HepG2 (cell line): Measurements from ENCODE around the gene RPS14. TPM values are rescaled to one million over a fixed set of nuclear protein-coding genes. Genes with fewer than 3 reads are reported as not detected.

Experiments used
- ATAC-seq: fragments of 200-7000 bp; cut with Tn5 transposase; 3 replicates; pipeline ENCODE4 v1.9.1; 2020; ENCODE audit warnings: mild to moderate bottlenecking, moderate library complexity
- BruUV-seq: library from RNA; stranded (reverse); fragments of 400-500 nt; replicated peaks from 2 replicates; lab custom pipeline; 2021; lab: Mats Ljungman, UMichigan
- CTCF ChIA-PET: fragments of 300-600 bp; formaldehyde crosslinking; extraction: SDS; loops from one replicate; lab custom pipeline; 2021; ENCODE audit warnings: low total read pairs, inconsistent platforms, low intra/inter-chr PET ratio; lab: Yijun Ruan, JAX
- POLR2A ChIA-PET: fragments of 350-600 bp; sonication (Branson Sonifier 250); formaldehyde crosslinking; loops from one replicate; lab custom pipeline; 2020; ENCODE audit warnings: antibody characterized with exemption, inconsistent platforms; lab: Yijun Ruan, JAX
- DNase-seq: peaks from one replicate; pipeline ENCODE4 v3.0.0-alpha.2; 2015; ENCODE audit warnings: low spot score
- FAIRE-seq: peaks from 3 replicates; lab custom pipeline; 2011; peaks lifted over from hg19 to GRCh38; lab: Jason Lieb, UNC
- H2AFZ ChIP-seq: one replicate; pipeline ENCODE4 v1.6.1; 2011; ENCODE audit warnings: low read length, inconsistent platforms
- H3K27ac ChIP-seq: fragments of 300-600 bp; 3 replicates; pipeline ENCODE4 v1.8.0; 2011; ENCODE audit warnings: mixed run types, mild to moderate bottlenecking, mixed read lengths, low read length, inconsistent platforms; ENCODE audit not compliant: insufficient read depth; ENCODE audit errors: extremely low read length
- H3K27me3 ChIP-seq, 2 experiments: fragments of 200-600 bp in 1 of 2; 2 replicates in 1 of 2; 3 replicates in 1 of 2; pipeline versions ENCODE4 v1.6.0 to v1.8.0; 2011; ENCODE audit warnings: low read length in 2 of 2, mild to moderate bottlenecking in 2 of 2, moderate library complexity in 2 of 2, inconsistent platforms in 1 of 2; ENCODE audit not compliant: insufficient read depth in 2 of 2, control insufficient read depth in 1 of 2
- H3K36me3 ChIP-seq, 2 experiments: fragments of 200-600 bp in 1 of 2; replicated peaks in 1 of 2; 2 replicates in 1 of 2; 3 replicates in 1 of 2; pipeline versions ENCODE4 v1.5.1 to v1.8.0; 2011; ENCODE audit warnings: low read length in 2 of 2, inconsistent platforms in 1 of 2; ENCODE audit not compliant: insufficient read depth in 2 of 2, control insufficient read depth in 1 of 2
- H3K4me1 ChIP-seq: 2 replicates; pipeline ENCODE4 v1.5.1; 2012; ENCODE audit warnings: low read length, inconsistent platforms; ENCODE audit not compliant: insufficient read depth
- H3K4me2 ChIP-seq: 2 replicates; pipeline ENCODE4 v1.6.0; 2011; ENCODE audit warnings: low read depth, low read length, inconsistent platforms
- H3K4me3 ChIP-seq, 3 experiments: fragments of 200-600 bp in 1 of 3; sonication (generic), shearing (Covaris generic) in 1 of 3; replicated peaks in 1 of 3; 2 replicates each; pipeline ENCODE4 v1.5.1; 2011 to 2016; ENCODE audit warnings: low read length in 3 of 3, inconsistent platforms in 2 of 3, low read depth in 2 of 3, mild to moderate bottlenecking in 2 of 3, control low read depth in 1 of 3, mixed read lengths in 1 of 3; ENCODE audit not compliant: insufficient read depth in 1 of 3
- H3K79me2 ChIP-seq: one replicate; pipeline ENCODE4 v1.6.1; 2011; ENCODE audit warnings: low read length, inconsistent platforms; ENCODE audit not compliant: insufficient read depth
- H3K9ac ChIP-seq: 2 replicates; pipeline ENCODE4 v1.6.0; 2011; ENCODE audit warnings: mild to moderate bottlenecking, low read depth, low read length, inconsistent platforms; ENCODE audit not compliant: insufficient read depth
- H3K9me3 ChIP-seq: 2 replicates; pipeline ENCODE4 v1.5.1; 2012; ENCODE audit warnings: mild to moderate bottlenecking, low read length
- H4K20me1 ChIP-seq: 2 replicates; pipeline ENCODE4 v1.6.0; 2011; ENCODE audit warnings: inconsistent platforms, mild to moderate bottlenecking, low read length, moderate library complexity; ENCODE audit not compliant: insufficient read depth
- GTF3A ChIP-seq: sonication (generic); formaldehyde crosslinking; conservative IDR thresholded peaks from 2 replicates; pipeline ENCODE4 v1.4.0; 2020; ENCODE audit warnings: mild to moderate bottlenecking, missing genetic modification reagents
- MAFG ChIP-seq: sonication (generic); formaldehyde crosslinking; IDR thresholded peaks from 2 replicates; pipeline ENCODE4 v1.5.1; 2020; ENCODE audit warnings: mild to moderate bottlenecking, missing genetic modification reagents
- ZBTB8A ChIP-seq: sonication (generic); formaldehyde crosslinking; IDR thresholded peaks from 2 replicates; pipeline ENCODE4 v1.4.0; 2020; ENCODE audit warnings: mild to moderate bottlenecking, low read depth, missing genetic modification reagents, borderline replicate concordance
- ZNF44 ChIP-seq: sonication (generic); formaldehyde crosslinking; IDR thresholded peaks from 2 replicates; pipeline ENCODE4 v1.5.1; 2020; ENCODE audit warnings: mild to moderate bottlenecking, missing genetic modification reagents
- ZNF616 ChIP-seq: sonication (generic); formaldehyde crosslinking; IDR thresholded peaks from 2 replicates; pipeline ENCODE4 v1.5.0; 2020; ENCODE audit warnings: low read depth, mild to moderate bottlenecking, missing genetic modification reagents
- ZNF672 ChIP-seq: sonication (generic); formaldehyde crosslinking; IDR thresholded peaks from 2 replicates; pipeline ENCODE4 v1.8.1; 2022; ENCODE audit warnings: missing genetic modification reagents
- ZNF720 ChIP-seq: sonication (generic); formaldehyde crosslinking; IDR thresholded peaks from 2 replicates; pipeline ENCODE4 v1.4.0; 2020; ENCODE audit warnings: missing genetic modification reagents
- ZZZ3 ChIP-seq: sonication (generic); formaldehyde crosslinking; IDR thresholded peaks from 2 replicates; pipeline ENCODE4 v1.4.0; 2020; ENCODE audit warnings: missing genetic modification reagents, mild to moderate bottlenecking, borderline replicate concordance
- WGBS: methylation state at CpG from one replicate; pipeline ENCODE4 v1.1.6; 2017; ENCODE audit warnings: low lambda C conversion rate; 5-methylcytosine and 5-hydroxymethylcytosine counted together
- in situ Hi-C: cut with HindIII; loops from 2 replicates; pipeline ENCODE4 v1.10.0; 2017; ENCODE audit warnings: low pct_unique_long_range_greater_than_20kb; ENCODE audit not compliant: extremely low pct_ligation_motif_present
- intact Hi-C: fragments of 100-400 bp; cut with micrococcal nuclease; formaldehyde crosslinking; loops from one replicate; pipeline ENCODE4 v1.10.0; 2022; ENCODE audit not compliant: unreplicated experiment
- polyA plus RNA-seq, 8 experiments: library from polyadenylated mRNA; depleted of rRNA in 3 of 8; stranded (reverse) in 7 of 8; unstranded in 1 of 8; fragments of >200 nt; fragmentation: Illumina TruSeq in 4 of 8; extraction: Trizol in 4 of 8; gene quantifications; 2 replicates each; pipeline versions ENCODE4 v1.2.1 to v1.2.3, GENCODE V29; 2011 to 2016; ENCODE audit warnings: low read depth in 4 of 8, missing spikeins in 1 of 8, mixed read lengths in 1 of 8; ENCODE audit not compliant: insufficient read depth in 1 of 8
- total RNA-seq, 5 experiments: library from RNA; depleted of rRNA; stranded (reverse); fragments of >200 nt; fragmentation: Illumina TruSeq; extraction: Trizol; gene quantifications; 2 replicates each; pipeline ENCODE4 v1.2.3, GENCODE V29; 2016; ENCODE audit warnings: low read depth in 1 of 5
- TF ChIP-seq, protein P1 (sequence below): sonication (generic); formaldehyde crosslinking; IDR thresholded peaks from 2 replicates; pipeline ENCODE4 v1.4.0; 2020; ENCODE audit warnings: missing genetic modification reagents, mild to moderate bottlenecking, borderline replicate concordance

RPS14 gene
- total and polyA plus RNA-seq, 2 of the 13 experiments (the other 11 are each of a cell fraction or from before 2014, with no cell fraction given) = 2,116 to 3,295 TPM

DNA sequence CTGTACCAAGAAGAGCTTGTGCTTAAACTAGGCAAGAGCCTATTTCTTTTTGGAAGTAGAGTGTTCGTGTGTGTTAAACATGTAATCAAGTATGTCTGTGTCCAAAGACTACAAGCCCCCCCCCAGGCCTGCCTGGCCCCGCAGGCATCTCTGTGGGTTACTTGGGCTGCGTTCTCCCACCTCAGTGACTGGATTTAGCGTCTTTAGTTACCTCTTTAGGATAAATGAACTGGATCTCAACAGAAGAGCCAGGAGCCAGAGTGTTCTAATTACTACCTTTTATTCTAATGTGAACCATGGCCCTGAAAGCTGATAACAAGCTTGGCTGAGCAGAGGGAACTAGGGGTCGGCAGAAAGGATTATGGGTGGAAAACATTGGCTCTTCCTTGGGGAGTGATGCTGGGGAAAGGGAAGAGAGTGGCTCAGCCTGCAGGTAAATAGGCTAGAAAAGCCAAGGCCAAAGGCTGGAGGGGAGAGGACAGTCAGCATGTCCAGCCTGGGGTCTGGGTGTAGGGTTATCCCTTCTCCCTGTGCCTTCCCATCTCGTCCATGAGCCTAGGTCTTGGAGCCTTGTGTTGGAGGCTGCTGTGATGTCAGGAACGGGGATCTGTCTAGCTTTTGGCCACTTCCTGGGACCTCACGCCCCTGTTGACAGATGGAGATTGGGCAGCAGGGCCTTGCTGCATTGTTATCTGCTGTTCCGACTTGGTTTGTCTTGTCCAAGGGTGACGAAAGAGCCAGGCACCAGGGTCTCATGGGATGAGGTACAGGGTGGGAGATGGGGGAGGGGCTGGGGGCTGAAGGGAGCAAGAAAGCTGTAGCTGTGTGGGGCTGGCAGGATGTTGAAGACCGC, 47.9 kb downstream of the RPS14 start (continued):
- TF ChIP-seq, protein P1, sequence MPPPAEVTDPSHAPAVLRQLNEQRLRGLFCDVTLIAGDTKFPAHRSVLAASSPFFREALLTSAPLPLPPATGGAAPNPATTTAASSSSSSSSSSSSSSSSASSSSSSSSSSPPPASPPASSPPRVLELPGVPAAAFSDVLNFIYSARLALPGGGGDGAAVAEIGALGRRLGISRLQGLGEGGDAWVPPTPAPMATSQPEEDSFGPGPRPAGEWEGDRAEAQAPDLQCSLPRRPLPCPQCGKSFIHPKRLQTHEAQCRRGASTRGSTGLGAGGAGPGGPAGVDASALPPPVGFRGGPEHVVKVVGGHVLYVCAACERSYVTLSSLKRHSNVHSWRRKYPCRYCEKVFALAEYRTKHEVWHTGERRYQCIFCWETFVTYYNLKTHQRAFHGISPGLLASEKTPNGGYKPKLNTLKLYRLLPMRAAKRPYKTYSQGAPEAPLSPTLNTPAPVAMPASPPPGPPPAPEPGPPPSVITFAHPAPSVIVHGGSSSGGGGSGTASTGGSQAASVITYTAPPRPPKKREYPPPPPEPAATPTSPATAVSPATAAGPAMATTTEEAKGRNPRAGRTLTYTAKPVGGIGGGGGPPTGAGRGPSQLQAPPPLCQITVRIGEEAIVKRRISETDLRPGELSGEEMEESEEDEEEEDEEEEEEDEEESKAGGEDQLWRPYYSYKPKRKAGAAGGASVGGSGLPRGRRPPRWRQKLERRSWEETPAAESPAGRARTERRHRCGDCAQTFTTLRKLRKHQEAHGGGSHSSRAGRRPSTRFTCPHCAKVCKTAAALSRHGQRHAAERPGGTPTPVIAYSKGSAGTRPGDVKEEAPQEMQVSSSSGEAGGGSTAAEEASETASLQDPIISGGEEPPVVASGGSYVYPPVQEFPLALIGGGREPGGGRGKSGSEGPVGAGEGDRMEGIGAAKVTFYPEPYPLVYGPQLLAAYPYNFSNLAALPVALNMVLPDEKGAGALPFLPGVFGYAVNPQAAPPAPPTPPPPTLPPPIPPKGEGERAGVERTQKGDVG (CRISPR knock-in tag) = no peak
- TF ChIP-seq, all 625 proteins: peak for 1

DNA sequence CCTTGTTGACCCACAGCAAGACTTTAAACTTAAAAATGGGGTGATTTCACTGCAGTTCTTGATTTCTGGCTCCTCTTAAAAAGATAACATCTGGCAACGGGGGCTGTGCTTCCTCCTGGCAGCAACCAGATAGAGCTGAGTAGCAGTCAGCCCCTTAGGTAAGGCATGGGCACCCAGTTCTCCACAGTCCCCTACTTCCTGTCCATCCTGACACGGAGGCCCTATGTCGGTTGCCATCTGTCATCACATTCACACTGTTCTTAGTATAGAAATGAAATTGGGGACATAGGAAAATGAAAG, 48.5 kb downstream of the RPS14 start:
- 93% methylated on average over 3 of the region's 3 CpGs for WGBS
- no TSS peak for BruUV-seq
- POLR2A ChIA-PET = interaction anchor here (3.7 kb wide), 1 partner anchor 10 kb away, joined by 11 read pairs; no protein-coding TSS in a partner anchor

More for the DNA sequence above, 48.5 kb downstream of the RPS14 start:
- intact Hi-C loops = no loop called here
- no peaks in the 10 kb centered on the region for H3K27me3 ChIP-seq
- no peaks in the 10 kb centered on the region for H3K4me1 ChIP-seq
- no peak overlapping the region for H3K9ac ChIP-seq
- H3K79me2 ChIP-seq = no peaks in the 10 kb centered on the region
- peaks cover 24 to 60% of the 10 kb centered on the region in 2 experiments; a peak in 4 of 5 replicates for H3K36me3 ChIP-seq
- no peak for FAIRE-seq
- no peak overlapping the region for H3K4me3 ChIP-seq
- H3K4me2 ChIP-seq = no peak overlapping the region
- no peak for DNase-seq
- TF ChIP-seq ZNF672 (CRISPR knock-in tag) (no peak), ZNF720 (CRISPR knock-in tag) (no peak), ZBTB8A (CRISPR knock-in tag) (no peak), ZNF44 (CRISPR knock-in tag) (no peak), GTF3A (CRISPR knock-in tag) (no peak), MAFG (CRISPR knock-in tag) (no peak), ZNF616 (CRISPR knock-in tag) (no peak), ZZZ3 (CRISPR knock-in tag) (no peak)
- no peak overlapping the region for H3K27ac ChIP-seq
- H2AFZ ChIP-seq = no peak overlapping the region
- H3K9me3 ChIP-seq = no peaks in the 10 kb centered on the region
- CTCF ChIA-PET = no interaction called here
- ATAC-seq = no peak
- in situ Hi-C loops = no loop called here
- no peaks in the 10 kb centered on the region for H4K20me1 ChIP-seq
